ACC112 (cell line): ENCODE data around the gene CACNA1A.
A peak's percentile ranks its signal among the peaks of the same experiment; 100 is the strongest.
"Not testable (repeated sequence)": the region's sequence is repeated elsewhere in the genome, so short reads cannot be mapped to it uniquely, and the experiment has no call there.

ENCODE experiments used
- H2AFZ ChIP-seq: fragments of 200-600 bp; sonication (generic); one replicate; pipeline ENCODE4 v1.6.0; 2017; ENCODE audit warnings: antibody characterized with exemption, low read length; ENCODE audit not compliant: unreplicated experiment
- H3K27ac ChIP-seq: fragments of 200-600 bp; sonication (generic); 2 replicates; pipeline ENCODE4 v1.5.1; 2014; ENCODE audit warnings: low read depth, mild to moderate bottlenecking, antibody characterized with exemption, low read length, moderate library complexity
- H3K27me3 ChIP-seq: fragments of 200-600 bp; sonication (generic); 2 replicates; pipeline ENCODE4 v1.6.1; 2014; ENCODE audit warnings: mild to moderate bottlenecking, antibody characterized with exemption, low read length, moderate library complexity, mixed read lengths; ENCODE audit not compliant: insufficient read depth
- H3K36me3 ChIP-seq: fragments of 200-600 bp; sonication (generic); 2 replicates; pipeline ENCODE4 v1.6.1; 2016; ENCODE audit warnings: mild to moderate bottlenecking, antibody characterized with exemption, low read length, moderate library complexity, mixed read lengths; ENCODE audit not compliant: insufficient read depth
- H3K4me1 ChIP-seq: fragments of 200-600 bp; sonication (generic); one replicate; pipeline ENCODE4 v1.6.1; 2016; ENCODE audit warnings: low read length, mixed read lengths; ENCODE audit not compliant: insufficient read depth, unreplicated experiment, control insufficient read depth
- H3K4me3 ChIP-seq: fragments of 200-600 bp; sonication (generic); 2 replicates; pipeline ENCODE4 v1.5.1; 2014; ENCODE audit warnings: mild to moderate bottlenecking, low read depth, low read length
- H3K79me2 ChIP-seq: fragments of 200-600 bp; sonication (generic); one replicate; pipeline ENCODE4 v1.6.0; 2016; ENCODE audit warnings: low read length; ENCODE audit not compliant: control insufficient read depth, unreplicated experiment, insufficient read depth

The CACNA1A gene

GRCh38 chr19:13177584-13177983, 328.7 kb downstream of the CACNA1A start:
- not testable (repeated sequence) for H3K79me2 ChIP-seq, H2AFZ ChIP-seq, H3K36me3 ChIP-seq, H3K4me3 ChIP-seq, H3K27ac ChIP-seq, H3K4me1 ChIP-seq, H3K27me3 ChIP-seq

- no peaks in the 10 kb centered on the region for H3K36me3 ChIP-seq
- no peak overlapping the region for H3K27ac ChIP-seq
- no peaks in the 10 kb centered on the region for H3K27me3 ChIP-seq
- no peak overlapping the region for H2AFZ ChIP-seq
- no peaks in the 10 kb centered on the region for H3K79me2 ChIP-seq
- H3K4me3 ChIP-seq: no peak overlapping the region
- peaks cover 14% of the 10 kb centered on the region for H3K4me1 ChIP-seq
Observed at GRCh38 chr19:13176345-13176744, 329.9 kb downstream of the CACNA1A start.

GRCh38 chr19:13173139-13173737, 333.0 kb downstream of the CACNA1A start:
- peaks cover 25% of the 10 kb centered on the region for H3K4me1 ChIP-seq
- H2AFZ ChIP-seq: no peak overlapping the region
- H3K79me2 ChIP-seq: no peaks in the 10 kb centered on the region
- no peaks in the 10 kb centered on the region for H3K36me3 ChIP-seq
- H3K4me3 ChIP-seq: no peak overlapping the region
- no peak overlapping the region for H3K27ac ChIP-seq
- no peaks in the 10 kb centered on the region for H3K27me3 ChIP-seq

GRCh38 chr19:13172346-13173138, 333.7 kb downstream of the CACNA1A start:
- Histone ChIP-seq H3K4me3 (peak overlapping the region; percentile 33; the same call in 1 of the 2 replicates), H2AFZ (no peak overlapping the region), H3K4me1 (peaks cover 25% of the 10 kb centered on the region), H3K27ac (peak overlapping the region; percentile 59), H3K27me3 (no peaks in the 10 kb centered on the region), H3K36me3 (no peaks in the 10 kb centered on the region), H3K79me2 (no peaks in the 10 kb centered on the region)

- no peaks in the 10 kb centered on the region for H3K27me3 ChIP-seq
- H3K4me1 ChIP-seq: peaks cover 30% of the 10 kb centered on the region
- H2AFZ ChIP-seq: no peak overlapping the region
- no peak overlapping the region for H3K27ac ChIP-seq
- no peaks in the 10 kb centered on the region for H3K79me2 ChIP-seq
- H3K36me3 ChIP-seq: no peaks in the 10 kb centered on the region
- no peak overlapping the region for H3K4me3 ChIP-seq
Observed at GRCh38 chr19:13171146-13171545, 335.1 kb downstream of the CACNA1A start.

- Histone ChIP-seq H3K36me3 (no peaks in the 10 kb centered on the region), H3K4me1 (peaks cover 38% of the 10 kb centered on the region), H3K27ac (peak overlapping the region; percentile 53), H2AFZ (no peak overlapping the region), H3K79me2 (no peaks in the 10 kb centered on the region), H3K27me3 (no peaks in the 10 kb centered on the region), H3K4me3 (no peak overlapping the region)
Observed at GRCh38 chr19:13169769-13170168, 336.5 kb downstream of the CACNA1A start.

GRCh38 chr19:13166151-13166550, 340.1 kb downstream of the CACNA1A start:
- H2AFZ ChIP-seq, H3K27me3 ChIP-seq, H3K27ac ChIP-seq, H3K79me2 ChIP-seq, H3K4me3 ChIP-seq, H3K36me3 ChIP-seq: not testable (repeated sequence)
- peaks cover 39% of the 10 kb centered on the region for H3K4me1 ChIP-seq

- Histone ChIP-seq H2AFZ (no peak overlapping the region), H3K27me3 (no peaks in the 10 kb centered on the region), H3K27ac (peak overlapping the region; percentile 92), H3K36me3 (no peaks in the 10 kb centered on the region), H3K4me3 (no peak overlapping the region), H3K4me1 (peaks cover 39% of the 10 kb centered on the region), H3K79me2 (no peaks in the 10 kb centered on the region)
Observed at GRCh38 chr19:13165162-13165997, 340.9 kb downstream of the CACNA1A start.

- H3K4me3 ChIP-seq: peak overlapping the region; percentile 72
- H3K36me3 ChIP-seq: no peaks in the 10 kb centered on the region
- H3K27ac ChIP-seq: peak overlapping the region; percentile 92
- peaks cover 32% of the 10 kb centered on the region for H3K4me1 ChIP-seq
- no peaks in the 10 kb centered on the region for H3K79me2 ChIP-seq
- H2AFZ ChIP-seq: no peak overlapping the region
- no peaks in the 10 kb centered on the region for H3K27me3 ChIP-seq
Observed at GRCh38 chr19:13164343-13165161, 341.7 kb downstream of the CACNA1A start.
